ENCODE measurements around the gene PXK.
A peak's percentile ranks its signal among the peaks of the same experiment; 100 is the strongest.
"Not testable (repeated sequence)": the region's sequence is repeated elsewhere in the genome, so short reads cannot be mapped to it uniquely, and the experiment has no call there.

The PXK gene

DNA sequence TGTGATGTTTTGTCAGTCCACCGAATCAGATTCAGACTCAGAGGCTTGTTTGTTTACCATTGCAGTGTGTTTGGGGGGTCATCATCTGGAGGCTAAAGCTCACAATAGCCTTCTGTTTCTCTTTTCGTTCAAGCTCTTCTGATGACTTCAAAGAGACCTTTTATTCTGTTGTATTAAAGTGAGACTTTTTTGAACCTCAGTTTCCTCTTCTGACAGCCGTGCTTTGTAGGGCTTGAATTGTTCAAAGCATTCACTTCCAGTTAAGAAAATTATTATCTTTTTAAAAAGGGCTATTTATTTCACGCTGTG is 1.3 kb downstream of the PXK start:
- TF ChIP-seq MAX (IDR thresholded peaks at IDR 0.05; ENCODE audit: low read depth, low read length) (no peak), POLR2A (IDR thresholded peaks at IDR 0.05; ENCODE audit: extremely low read depth, insufficient read length) (no peak), MYC (IDR thresholded peaks at IDR 0.05; ENCODE audit: low read depth, low read length) (no peak)
- TF ChIP-seq, protein P1, sequence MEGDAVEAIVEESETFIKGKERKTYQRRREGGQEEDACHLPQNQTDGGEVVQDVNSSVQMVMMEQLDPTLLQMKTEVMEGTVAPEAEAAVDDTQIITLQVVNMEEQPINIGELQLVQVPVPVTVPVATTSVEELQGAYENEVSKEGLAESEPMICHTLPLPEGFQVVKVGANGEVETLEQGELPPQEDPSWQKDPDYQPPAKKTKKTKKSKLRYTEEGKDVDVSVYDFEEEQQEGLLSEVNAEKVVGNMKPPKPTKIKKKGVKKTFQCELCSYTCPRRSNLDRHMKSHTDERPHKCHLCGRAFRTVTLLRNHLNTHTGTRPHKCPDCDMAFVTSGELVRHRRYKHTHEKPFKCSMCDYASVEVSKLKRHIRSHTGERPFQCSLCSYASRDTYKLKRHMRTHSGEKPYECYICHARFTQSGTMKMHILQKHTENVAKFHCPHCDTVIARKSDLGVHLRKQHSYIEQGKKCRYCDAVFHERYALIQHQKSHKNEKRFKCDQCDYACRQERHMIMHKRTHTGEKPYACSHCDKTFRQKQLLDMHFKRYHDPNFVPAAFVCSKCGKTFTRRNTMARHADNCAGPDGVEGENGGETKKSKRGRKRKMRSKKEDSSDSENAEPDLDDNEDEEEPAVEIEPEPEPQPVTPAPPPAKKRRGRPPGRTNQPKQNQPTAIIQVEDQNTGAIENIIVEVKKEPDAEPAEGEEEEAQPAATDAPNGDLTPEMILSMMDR (IDR thresholded peaks at IDR 0.05; ENCODE audit: low read depth, low read length): no peak
- DNase-seq (ENCODE audit: low read depth): peak; percentile 37

DNA sequence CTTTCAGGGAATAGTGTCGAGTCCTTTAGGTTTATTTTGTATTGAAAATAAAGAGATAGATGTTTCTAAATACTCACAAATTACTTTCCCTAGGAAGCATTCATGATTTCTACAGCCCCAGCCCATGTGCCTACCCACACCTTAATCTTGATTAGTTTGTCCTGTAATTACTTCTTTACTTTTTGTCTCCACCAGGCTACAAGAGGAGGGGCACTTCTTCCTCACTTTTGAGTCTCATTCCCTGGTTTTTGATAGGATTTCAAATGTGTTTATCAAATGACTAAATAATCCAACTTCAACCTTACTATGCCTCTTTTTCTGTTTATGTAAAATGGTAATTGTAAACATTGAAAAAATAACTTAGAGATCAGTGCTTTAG is 1.8 kb downstream of the PXK start:
- DNase-seq (ENCODE audit: low read depth): no peak
- peak overlapping the region; percentile 81 for H3K4me3 ChIP-seq (ENCODE audit: low read depth, low read length)
- TF ChIP-seq MYC (IDR thresholded peaks at IDR 0.05; ENCODE audit: low read depth, low read length) (no peak), MAX (IDR thresholded peaks at IDR 0.05; ENCODE audit: low read depth, low read length) (no peak), POLR2A (IDR thresholded peaks at IDR 0.05; ENCODE audit: extremely low read depth, insufficient read length) (no peak)
- TF ChIP-seq, protein P1 (IDR thresholded peaks at IDR 0.05; ENCODE audit: low read depth, low read length): no peak

More for the DNA sequence above, 1.3 kb downstream of the PXK start:
- H3K4me3 ChIP-seq (ENCODE audit: low read depth, low read length): peak overlapping the region; percentile 81

DNA sequence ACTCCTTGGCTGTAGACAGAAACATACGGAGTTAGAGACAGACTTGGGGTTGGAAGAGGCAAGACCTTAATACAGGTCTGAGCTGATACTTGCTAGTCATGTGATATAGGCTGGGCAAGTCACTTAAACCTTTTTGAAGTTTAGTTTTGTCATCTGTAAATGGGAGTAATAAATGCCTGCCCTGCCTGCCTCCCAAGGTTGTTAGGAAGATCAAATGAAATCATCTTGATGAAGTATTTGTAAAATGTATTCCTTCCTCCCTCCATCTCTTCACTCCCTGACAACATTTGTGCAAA is 2.9 kb downstream of the PXK start:
- no peak for DNase-seq (ENCODE audit: low read depth)
- TF ChIP-seq, protein P1 (IDR thresholded peaks at IDR 0.05; ENCODE audit: low read depth, low read length): no peak
- TF ChIP-seq MAX (IDR thresholded peaks at IDR 0.05; ENCODE audit: low read depth, low read length): no peak
- no peak for TF ChIP-seq POLR2A (IDR thresholded peaks at IDR 0.05; ENCODE audit: extremely low read depth, insufficient read length)
- TF ChIP-seq MYC (IDR thresholded peaks at IDR 0.05; ENCODE audit: low read depth, low read length): no peak

DNA sequence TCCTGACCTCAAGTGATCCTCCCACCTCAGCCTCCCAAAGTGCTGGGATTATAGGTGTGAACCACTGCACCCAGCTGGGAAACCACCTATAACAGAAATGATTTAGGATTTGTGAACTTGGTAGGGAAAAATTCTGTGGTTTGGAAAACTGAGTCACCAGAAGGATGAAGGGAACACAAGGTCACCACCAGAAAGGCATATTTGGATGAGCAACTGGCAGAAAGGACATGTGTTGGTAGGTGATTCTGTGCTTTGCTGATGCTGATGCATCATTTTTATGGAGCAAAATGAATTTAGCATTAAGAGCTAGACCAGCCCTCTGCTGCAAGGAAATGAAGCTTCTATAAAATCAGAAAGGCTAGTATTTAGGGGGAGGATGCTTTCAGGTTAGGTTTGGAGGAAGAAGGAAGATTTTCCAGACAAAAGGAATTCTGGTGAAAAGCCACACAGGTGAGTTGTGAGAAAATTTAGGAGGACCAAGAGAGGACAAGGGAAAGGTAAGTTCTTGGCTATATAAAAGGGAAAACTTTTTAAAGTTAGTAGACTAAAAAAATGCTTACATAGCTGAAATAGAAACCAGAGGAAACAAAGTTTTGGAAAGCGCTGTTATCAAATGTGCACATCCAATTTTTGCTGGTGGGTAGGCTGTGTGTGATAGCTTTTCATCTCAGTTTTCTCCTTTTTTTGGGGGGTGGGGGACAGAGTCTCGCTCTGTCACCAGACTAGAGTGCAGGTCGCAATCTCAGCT is 3.6 kb downstream of the PXK start:
- peak overlapping the region; percentile 81 for H3K4me3 ChIP-seq (ENCODE audit: low read depth, low read length)
- peak; percentile 31 for DNase-seq (ENCODE audit: low read depth)
- TF ChIP-seq, protein P1 (IDR thresholded peaks at IDR 0.05; ENCODE audit: low read depth, low read length): no peak
- TF ChIP-seq MAX (IDR thresholded peaks at IDR 0.05; ENCODE audit: low read depth, low read length) (no peak), POLR2A (IDR thresholded peaks at IDR 0.05; ENCODE audit: extremely low read depth, insufficient read length) (no peak), MYC (IDR thresholded peaks at IDR 0.05; ENCODE audit: low read depth, low read length) (no peak)

More for the DNA sequence above, 2.9 kb downstream of the PXK start:
- peak overlapping the region; percentile 81 for H3K4me3 ChIP-seq (ENCODE audit: low read depth, low read length)

DNA sequence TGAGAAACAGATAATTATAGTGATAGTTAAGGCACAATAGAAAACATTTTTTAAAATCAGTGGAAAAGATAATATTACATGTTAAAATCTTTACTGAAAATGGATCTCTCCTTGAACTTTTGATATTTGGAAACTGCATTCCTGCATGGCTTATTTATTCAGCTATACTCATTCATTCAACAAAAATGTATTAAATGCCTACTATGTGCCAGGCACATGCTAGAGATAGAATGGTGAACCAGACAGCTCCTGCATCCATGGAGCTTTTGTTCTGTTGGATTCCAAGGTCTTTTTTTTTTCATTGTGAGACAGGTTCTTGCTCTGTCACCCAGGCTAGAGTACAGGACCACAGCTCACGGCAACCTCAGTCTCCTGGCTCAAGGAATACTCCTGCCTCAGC is 4.5 kb downstream of the PXK start:
- TF ChIP-seq MAX (IDR thresholded peaks at IDR 0.05; ENCODE audit: low read depth, low read length): no peak
- peak overlapping the region; percentile 81 for H3K4me3 ChIP-seq (ENCODE audit: low read depth, low read length)
- no peak for DNase-seq (ENCODE audit: low read depth)

- not testable (repeated sequence) for DNase-seq (ENCODE audit: low read depth)
- peak overlapping the region; percentile 3 for H3K4me3 ChIP-seq (ENCODE audit: low read depth, low read length)
Observed at GRCh38 chr3:58339146-58339545, 6.5 kb downstream of the PXK start.
